ENCODE data around the gene ADGRG4.

DNA sequence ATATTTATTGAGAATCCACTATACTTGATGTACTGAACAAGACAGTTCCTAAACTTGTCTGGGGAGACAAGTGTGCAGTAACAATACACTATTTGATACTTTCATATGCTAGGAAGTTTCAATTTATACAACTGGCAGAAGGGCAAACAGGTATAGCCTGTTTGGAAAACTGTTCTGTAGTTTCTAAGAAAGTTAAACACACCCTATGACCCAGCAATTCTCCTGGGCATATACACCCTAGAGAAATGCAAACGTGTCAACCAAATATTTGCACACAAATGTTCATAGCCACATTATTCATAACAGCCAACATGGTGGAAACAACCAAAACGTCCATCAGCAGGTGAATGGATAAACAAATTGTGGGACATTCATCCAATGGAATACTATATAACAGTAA lies 123.0 kb downstream of the ADGRG4 start:
- TF ChIP-seq CTCF (tag by site-specific recombination; IDR thresholded peaks at IDR 0.05) (no peak), ZNF488 (tag by site-specific recombination; IDR thresholded peaks at IDR 0.05) (no peak), KLF16 (tag by site-specific recombination; IDR thresholded peaks at IDR 0.05) (no peak), ZBTB11 (tag by site-specific recombination; conservative IDR thresholded peaks at IDR 0.05; ENCODE audit: low read depth) (no peak), ZBTB17 (tag by site-specific recombination; IDR thresholded peaks at IDR 0.05) (no peak), SCRT2 (tag by site-specific recombination; IDR thresholded peaks at IDR 0.05) (no peak)

Data from HEK293 (cell line).